Ureter (tissue), 1 donor: ENCODE data around the gene ZNF808. TPM values are rescaled to one million over a fixed set of nuclear protein-coding genes. Genes with fewer than 3 reads are reported as not detected.
A peak's percentile ranks its signal among the peaks of the same experiment; 100 is the strongest.
"Not testable (repeated sequence)": the region's sequence is repeated elsewhere in the genome, so short reads cannot be mapped to it uniquely, and the experiment has no call there.

Experiments used
- DNase-seq: peaks from one replicate; pipeline ENCODE4 v3.0.0-alpha.2; 2020; ENCODE audit warnings: low spot score
- total RNA-seq: library from RNA; stranded (reverse); gene quantifications from one replicate; pipeline ENCODE4 v1.2.4, GENCODE V29; 2023
- donor health status: DM: yes; HTN: yes; CAD: no.

Gene ZNF808
- total RNA-seq, 1 donor from 2014 or later: 23.4 TPM

DNA sequence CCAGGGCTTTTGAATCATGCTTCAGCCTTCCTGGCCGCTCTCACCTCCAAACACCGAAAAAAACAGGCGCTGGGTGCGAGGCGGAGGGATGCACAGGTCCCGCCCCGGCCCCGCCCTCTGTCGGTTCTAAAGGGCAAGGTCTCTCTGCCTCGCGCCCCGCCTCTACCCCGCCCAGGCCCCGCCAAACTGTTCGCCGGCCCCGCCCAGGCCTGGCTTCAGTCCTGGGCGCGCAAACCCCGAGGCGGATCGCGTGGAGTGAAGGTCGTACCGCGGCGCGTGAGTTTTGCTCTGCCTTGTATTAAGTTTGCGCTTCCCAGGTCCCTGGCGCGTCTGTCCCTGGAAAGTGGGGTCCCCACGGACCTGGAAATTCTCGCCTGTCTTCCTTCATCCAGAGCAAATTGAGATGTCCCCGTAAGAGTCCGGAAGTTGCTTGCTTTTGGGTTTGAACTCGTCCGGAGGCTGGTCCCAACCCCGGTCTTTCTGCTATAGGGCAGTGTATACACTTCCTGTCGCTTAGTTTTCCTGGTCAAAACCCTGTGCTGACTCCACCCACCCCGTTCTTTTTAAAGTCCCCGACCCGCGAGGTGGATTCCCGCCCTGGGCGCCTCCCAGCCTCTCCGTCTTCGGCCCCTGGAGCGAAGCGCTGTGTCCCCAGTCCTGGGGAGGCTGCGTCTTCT lies 8.4 kb downstream of the ZNF808 start:
- peak; percentile 85 for DNase-seq

GRCh38 chr19:52536448-52536800 lies 9.0 kb downstream of the ZNF808 start:
- DNase-seq: no peak

DNA sequence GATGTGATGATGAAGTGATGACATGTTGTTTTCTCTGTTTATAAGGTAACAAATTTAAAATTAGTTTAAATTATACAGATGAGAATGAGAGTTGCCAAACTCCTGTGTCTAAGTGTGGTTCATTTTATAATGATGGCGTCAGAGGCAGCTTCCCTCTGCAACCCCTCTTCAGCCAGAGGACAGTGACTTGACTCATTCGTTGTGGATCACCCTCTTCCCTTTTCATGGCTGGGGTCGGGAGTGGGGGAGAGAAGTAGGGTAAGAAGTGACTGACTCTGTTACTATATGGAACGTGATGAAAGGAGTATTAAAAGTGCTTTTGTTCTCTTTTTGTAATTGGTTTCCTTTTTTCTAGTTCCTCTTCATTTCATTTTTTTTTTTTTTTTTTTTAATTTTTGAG lies 11.3 kb downstream of the ZNF808 start:
- not testable (repeated sequence) for DNase-seq

GRCh38 chr19:52541176-52541575 lies 13.7 kb downstream of the ZNF808 start:
- not testable (repeated sequence) for DNase-seq

DNA sequence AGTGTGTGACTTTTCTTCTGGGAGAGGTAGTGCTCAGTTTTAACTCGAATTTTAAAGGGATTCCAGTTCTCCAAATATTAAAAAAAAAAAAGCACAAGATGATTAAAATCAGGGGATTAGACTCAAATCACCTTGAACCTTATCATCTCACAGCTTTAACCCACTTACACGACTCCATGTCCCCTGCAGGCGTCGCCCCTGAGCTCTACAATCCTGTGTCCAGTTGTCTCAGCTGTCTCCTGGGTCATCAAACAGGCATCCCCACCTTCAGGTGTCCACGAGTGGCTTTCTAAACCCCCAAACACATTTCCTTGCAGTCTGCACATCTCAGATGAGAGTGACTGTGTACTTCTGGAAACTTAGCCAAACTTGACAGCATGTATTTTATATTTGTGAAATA lies 14.1 kb downstream of the ZNF808 start:
- DNase-seq: no peak

GRCh38 chr19:52542541-52542940 lies 15.1 kb downstream of the ZNF808 start:
- DNase-seq: not testable (repeated sequence)

DNA sequence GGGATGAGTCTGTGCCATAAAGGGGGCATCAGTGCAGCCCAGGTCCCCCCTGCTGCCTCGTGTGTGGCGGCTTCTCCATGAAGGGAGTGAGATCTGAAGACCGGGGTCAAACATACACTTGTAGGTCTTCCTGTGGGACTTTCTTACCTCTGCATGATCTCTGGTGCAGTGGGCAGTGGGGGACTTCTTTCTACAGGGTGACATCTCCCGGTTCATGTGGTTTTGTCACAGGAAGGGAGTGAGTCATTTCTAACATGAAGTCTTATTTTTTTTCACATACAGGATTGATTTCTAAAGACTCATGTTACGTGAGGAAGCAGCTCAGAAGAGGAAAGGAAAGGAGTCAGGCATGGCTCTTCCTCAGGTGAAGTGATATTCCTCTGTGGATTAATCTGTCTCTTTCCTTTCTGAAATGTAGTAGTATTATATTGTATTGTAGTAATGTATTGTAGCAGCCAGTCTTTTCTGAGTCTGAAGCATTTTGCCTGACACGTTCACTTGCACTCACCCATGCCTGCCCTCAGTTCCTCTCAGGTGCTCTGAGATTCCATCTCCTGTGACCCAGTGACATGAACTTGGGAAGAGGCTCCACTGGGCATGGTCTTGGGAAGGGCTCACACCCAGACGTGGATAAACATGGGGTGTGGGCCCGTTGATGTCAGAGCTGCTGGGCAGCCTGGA lies 15.7 kb downstream of the ZNF808 start:
- no peak for DNase-seq

GRCh38 chr19:52554216-52554971 lies 26.9 kb downstream of the ZNF808 start:
- no peak for DNase-seq

DNA sequence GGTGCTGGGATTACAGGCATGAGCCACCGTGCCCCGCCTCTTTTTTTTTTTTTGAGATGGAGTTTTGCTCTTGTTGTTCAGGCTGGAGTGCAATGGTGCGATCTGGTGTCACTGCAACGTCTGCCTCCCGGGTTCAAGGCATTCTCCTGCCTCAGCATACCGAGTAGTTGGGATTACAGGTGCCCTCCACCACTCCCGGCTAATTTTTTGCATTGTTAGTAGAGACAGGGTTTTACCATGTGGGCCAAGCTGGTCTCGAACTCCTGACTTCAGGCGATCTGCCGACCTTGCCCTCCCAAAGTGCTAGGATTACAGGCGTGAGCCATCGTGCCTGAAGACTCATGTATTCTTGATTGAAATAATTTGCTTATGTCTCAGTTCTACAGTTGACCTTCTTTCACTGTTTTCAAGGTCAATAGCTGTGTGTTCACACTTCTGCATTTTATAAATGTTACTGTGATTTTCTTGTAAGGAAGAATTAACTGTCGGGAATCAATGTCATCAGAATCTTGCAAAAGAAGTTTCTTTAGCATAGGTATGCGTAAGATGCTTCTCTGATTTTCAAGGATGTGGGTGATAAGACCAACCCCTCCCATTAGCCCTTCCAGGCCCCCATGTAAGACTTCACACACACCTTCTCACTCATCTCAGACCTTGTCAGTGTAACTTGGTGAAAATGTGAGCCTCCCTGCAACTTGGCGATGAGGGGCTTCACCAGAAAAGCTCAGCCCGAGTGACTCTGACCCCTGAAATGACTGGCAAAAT lies 29.9 kb downstream of the ZNF808 start:
- DNase-seq: no peak

DNA sequence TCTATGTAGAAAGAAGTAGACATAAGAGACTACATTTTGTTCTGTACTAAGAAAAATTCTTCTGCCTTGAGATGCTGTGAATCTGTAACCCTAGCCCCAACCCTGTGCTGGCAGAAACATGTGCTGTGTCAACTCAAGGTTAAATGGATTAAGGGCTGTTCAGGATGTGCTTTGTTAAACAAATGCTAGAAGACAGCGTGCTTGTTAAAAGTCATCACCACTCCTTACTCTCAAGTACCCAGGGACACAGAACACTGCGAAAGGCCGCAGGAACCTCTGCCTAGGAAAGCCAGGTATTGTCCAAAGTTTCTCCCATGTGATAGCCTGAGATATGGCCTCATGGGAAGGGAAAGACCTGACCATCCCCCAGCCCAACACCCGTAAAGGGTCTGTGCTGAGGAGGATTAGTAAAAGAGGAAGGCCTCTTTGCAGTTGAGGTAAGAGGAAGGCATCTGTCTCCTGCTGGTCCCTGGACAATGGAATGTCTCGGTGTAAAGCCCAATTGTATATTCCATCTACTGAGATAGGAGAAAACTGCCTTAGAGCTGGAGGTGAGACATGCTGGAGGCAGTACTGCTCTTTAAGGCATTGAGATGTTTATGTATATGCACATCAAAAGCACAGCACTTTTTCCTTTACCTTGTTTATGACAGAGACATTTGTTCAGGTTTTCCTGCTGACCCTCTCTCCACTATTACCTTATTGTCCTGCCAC lies 31.4 kb downstream of the ZNF808 start:
- DNase-seq: not testable (repeated sequence)

DNA sequence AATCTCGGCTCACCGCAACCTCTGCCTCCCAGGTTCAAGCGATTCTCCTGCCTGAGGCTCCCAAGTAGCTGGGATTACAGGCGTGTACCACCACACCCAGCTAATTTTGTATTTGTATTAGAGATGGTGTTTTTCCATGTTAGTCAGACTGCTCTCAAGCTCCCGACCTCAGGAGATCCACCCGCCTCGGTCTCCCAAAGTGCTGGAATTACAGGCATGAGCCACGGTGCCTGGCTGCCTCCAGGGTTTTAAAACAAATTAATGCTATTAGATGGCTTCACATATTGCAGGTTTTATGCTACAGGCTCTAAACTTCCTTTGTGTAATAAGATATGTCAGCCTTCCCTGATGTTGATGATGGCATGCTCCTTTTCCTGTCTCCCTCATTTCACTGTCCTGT lies 34.1 kb downstream of the ZNF808 start:
- not testable (repeated sequence) for DNase-seq

GRCh38 chr19:52566121-52566520 lies 38.7 kb downstream of the ZNF808 start:
- no peak for DNase-seq

GRCh38 chr19:52566588-52566987 lies 39.1 kb downstream of the ZNF808 start:
- DNase-seq: no peak

DNA sequence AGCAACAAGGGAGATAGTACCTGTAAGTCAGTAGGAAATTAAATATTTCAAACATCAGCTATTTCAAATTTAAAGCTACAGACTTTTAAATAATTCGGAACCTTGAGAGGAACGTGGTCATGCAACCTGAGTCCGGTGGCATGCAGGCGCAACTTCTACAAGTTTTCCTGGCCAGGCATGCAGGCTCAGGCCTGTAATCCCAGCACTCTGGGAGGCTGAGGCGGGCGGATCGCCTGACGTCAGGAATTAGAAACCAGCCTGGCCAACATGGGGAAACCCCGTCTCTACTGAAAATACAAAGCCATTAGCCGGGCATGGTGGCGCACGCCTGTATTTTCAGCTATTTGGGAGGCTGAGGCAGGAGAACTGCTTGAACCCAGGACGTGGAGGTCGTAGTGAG lies 40.5 kb downstream of the ZNF808 start:
- DNase-seq: no peak

DNA sequence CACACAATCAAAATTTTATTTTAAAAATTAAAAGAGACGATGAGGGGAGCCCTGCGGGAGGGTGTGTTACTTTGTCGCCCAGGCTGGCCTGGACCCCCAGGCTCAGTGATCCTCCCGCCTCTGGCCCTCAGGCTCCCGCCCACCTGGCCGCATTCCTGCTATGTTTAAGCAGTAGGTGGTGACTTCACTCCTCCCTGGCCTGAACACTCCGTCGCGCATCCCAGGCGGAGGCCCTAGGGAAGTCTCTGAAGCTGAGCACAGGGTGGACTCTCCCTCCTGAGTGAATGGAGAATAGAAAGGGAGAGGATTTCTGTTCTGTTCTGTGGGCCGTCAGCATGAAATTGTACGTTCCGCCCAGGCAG lies 42.2 kb downstream of the ZNF808 start:
- peak; percentile 53 for DNase-seq

DNA sequence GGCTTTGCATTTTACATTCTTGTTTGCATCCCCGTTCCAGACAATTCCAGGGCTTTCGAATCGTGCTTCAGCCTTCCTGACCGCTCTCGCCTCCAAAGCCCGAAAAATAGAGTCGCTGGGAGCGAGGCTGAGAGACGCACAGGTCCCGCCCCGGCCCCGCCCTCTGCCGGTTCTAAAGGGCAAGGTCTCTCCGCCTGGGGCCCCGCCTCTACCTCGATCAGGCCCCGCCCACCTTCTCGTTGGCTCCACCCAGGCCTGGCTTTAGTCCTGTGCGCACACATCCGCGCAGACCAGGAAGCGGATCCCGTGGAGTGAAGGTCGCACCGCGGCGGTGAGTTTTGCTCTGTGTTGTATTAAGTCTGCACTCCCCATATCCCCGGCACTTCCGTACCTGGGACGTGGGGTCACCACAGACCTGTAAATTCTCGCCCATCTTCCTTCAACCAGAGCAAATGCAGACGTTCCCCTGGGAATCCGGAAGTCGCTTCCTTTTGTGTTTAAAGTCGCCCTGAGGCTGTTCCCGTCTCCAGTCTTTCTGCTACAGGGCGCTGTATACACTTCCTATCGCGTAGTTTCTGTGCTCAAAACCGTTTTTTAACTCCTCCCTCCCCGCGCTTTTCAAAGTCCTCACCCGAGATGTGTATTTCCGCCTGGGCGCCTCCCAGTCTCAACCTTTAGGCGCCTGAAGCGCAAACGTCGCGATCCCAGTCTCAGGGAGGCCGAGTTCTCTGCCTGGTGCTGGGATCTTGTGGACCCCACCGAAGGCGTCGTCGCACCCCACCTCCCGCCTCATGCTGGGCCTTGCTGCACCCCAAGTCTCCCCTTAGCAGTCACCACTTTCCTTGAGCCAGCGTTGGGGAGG lies 42.8 kb downstream of the ZNF808 start, which contains the start of gene ZNF701:
Gene ZNF701, plus strand, starts transcription at position 288 of the 862 bp plus-strand sequence. CDS start 3,861 bp downstream, outside the sequence.
- peak; percentile 98 for DNase-seq

DNA sequence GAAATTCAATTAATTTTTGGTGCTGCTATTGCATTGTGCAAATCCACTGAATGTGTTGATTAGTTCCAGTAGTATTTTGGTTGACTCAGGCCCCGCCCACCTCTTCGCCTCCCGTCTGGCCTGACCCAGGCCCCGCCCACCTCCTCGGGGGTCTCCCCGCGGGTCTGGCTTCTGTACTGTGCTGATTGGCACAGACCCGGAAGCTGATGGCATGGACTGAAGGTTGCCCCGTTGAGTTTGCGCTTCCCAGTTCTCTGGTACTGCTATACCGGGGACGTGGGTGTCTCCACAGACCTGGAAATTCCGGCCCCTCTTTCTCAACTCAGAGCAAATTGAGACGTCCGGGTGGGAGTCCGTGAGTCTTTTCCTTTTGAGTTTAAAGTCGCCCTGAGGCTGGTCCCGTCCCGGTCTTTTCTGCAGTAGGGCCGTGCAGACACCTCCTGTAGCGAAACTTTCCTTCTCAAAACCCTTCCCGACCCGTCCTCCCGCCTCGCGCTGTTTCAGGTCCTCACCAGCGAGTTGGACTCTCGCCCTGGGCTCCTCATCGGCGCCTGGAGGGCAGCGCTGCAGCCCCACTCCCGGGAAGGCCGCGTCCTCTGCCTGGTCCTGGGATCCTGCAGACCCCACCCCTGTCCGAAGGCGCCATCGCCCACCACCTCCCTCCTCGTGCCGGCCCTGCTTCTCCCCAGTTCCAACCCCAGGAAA lies 57.4 kb downstream of the ZNF808 start:
- DNase-seq: no peak

DNA sequence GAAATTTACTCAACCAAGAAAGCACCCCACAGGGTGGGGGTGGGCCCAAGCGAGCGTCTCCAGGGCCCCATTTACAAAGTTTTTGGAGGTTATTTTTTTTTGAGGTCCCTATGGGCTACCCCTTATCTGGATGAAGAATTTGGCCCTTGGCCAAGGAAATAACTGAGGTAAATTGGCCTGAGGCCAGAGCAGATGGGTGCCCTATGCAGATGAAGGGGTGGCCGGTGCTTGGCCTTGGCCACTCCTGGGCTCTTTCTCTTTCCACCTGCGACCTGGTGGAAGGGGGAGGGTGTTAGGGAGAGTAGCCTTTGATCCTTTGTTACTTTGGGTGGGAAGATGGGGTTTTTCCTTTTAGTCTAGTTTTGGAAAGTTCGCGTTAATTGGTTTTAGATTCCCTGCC lies 58.1 kb downstream of the ZNF808 start:
- no peak for DNase-seq

- DNase-seq: no peak
Observed at GRCh38 chr19:52590728-52591127, 63.3 kb downstream of the ZNF808 start.

DNA sequence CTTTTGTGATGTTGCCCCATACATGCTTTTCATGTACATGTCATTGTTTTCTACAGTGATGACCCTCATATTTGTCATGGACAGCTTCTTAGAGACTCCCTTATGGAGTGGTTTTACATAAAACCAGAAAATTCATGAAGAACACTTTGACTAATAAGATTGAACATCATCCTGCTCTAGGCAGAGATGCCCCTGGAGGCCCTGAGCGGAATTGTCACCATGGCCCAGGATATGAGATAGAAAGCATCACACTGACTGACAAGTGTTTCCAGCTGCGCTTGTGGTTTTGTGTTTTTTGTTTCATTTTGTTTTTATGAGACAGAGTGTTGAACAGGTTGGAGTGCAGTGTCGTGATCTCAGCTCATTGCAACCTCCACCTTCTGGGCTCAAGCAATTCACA lies 64.8 kb downstream of the ZNF808 start:
- no peak for DNase-seq
